ENCODE data around the gene TMEM106C. TPM values are rescaled to one million over a fixed set of nuclear protein-coding genes. Genes with fewer than 3 reads are reported as not detected.

TMEM106C gene
- total RNA-seq, 2 donors from 2014 or later: 54.7 to 107 TPM

DNA sequence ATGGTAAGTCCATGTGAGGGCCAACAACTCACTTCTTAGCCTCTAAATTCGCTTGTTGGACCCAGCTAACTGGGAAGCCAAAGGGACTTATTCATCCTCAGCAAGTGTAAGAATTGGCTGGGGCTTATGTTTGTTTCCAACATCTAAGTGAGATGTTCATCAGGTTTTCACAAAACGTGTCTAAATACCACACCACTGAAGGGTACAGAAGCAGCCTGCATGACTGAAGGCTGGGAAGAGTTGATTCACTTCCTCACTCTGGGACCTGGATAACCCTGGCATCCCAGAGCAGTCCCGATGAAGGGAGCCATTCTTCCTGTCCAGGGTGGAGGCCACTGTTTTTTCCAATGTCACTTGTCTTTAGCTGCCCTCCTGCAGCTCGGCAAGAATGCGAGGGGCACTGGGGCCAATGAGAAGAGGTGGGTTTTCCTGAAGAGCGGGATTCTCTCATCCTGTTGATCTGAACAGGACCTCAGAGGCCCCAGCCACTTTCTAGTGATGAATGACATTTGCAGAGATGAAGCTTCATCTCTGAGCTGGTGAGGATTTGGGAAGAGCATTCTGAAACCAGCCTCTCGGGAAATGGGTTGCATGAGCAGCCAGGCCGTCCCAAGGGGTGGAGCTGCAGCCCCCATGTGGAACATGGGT lies 53.1 kb downstream of the TMEM106C start:
- Histone ChIP-seq H3K36me3 (no peaks in the 10 kb centered on the region), H3K27ac (no peak overlapping the region), H3K4me3 (no peak overlapping the region), H3K27me3 (no peaks in the 10 kb centered on the region), H3K9me3 (no peaks in the 10 kb centered on the region), H3K4me1 (no peaks in the 10 kb centered on the region)
- TF ChIP-seq, protein P1, sequence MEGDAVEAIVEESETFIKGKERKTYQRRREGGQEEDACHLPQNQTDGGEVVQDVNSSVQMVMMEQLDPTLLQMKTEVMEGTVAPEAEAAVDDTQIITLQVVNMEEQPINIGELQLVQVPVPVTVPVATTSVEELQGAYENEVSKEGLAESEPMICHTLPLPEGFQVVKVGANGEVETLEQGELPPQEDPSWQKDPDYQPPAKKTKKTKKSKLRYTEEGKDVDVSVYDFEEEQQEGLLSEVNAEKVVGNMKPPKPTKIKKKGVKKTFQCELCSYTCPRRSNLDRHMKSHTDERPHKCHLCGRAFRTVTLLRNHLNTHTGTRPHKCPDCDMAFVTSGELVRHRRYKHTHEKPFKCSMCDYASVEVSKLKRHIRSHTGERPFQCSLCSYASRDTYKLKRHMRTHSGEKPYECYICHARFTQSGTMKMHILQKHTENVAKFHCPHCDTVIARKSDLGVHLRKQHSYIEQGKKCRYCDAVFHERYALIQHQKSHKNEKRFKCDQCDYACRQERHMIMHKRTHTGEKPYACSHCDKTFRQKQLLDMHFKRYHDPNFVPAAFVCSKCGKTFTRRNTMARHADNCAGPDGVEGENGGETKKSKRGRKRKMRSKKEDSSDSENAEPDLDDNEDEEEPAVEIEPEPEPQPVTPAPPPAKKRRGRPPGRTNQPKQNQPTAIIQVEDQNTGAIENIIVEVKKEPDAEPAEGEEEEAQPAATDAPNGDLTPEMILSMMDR (IDR thresholded peaks at IDR 0.05): no peak
- no peak for DNase-seq (ENCODE audit: low spot score)

- TF ChIP-seq, protein P1 (IDR thresholded peaks at IDR 0.05): no peak
- DNase-seq (ENCODE audit: low spot score): no peak
- Histone ChIP-seq H3K4me1 (peaks cover 0 to 1% of the 10 kb centered on the region in 2 donors), H3K9me3 (no peaks in the 10 kb centered on the region), H3K4me3 (no peak overlapping the region), H3K27ac (no peak overlapping the region), H3K36me3 (no peaks in the 10 kb centered on the region), H3K27me3 (no peaks in the 10 kb centered on the region)
These were observed 54.1 kb downstream of the TMEM106C start for GRCh38 chr12:48017496-48017895.

DNA sequence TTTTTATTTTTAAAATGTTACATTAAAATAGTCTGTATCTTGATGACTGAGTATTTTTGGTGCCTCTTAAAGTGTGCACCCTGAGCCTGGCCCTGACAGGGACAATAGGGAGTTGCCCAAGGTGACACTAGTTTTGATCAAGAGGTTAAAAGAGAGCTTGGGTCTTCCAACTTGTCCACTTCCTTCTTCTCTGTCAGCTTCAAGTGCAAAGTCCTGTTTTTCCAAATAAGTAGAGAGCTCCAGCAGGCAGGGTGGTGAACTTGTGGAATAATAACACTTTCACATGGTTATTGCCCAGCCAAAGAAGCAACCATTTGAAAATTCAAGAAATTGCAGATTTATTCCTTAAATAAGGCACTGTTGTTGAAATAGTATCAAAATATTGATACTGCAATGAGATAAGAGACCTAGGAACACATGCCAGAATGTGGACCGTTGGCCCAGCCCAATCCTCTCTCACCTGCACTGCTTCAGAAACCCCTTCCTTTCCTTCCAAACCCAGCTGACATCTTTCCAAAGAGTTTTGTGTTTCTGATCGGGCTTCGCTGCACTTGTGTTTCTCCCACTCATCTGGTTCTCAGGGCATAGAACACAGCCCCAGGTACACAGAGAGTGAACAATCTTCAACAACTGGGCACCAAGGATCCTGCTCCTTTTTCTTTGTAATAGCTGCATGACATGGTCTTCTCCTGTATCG lies 54.7 kb downstream of the TMEM106C start:
- no peaks in the 10 kb centered on the region for H3K9me3 ChIP-seq
- H3K4me1 ChIP-seq: peaks cover 0 to 7% of the 10 kb centered on the region in 2 donors
- TF ChIP-seq, protein P1 (IDR thresholded peaks at IDR 0.05): no peak
- no peak overlapping the region for H3K27ac ChIP-seq
- no peak overlapping the region for H3K4me3 ChIP-seq
- no peaks in the 10 kb centered on the region for H3K27me3 ChIP-seq
- DNase-seq (ENCODE audit: low spot score): no peak
- H3K36me3 ChIP-seq: no peaks in the 10 kb centered on the region

Other genes with a start within 250 kb of the TMEM106C start
- gene ENDOU, start 238.1 kb upstream of the TMEM106C start, total RNA-seq: 1 to 10 TPM in 1 of 2 donors, under 1 TPM in 1; 0.55 to 2.1 TPM
- gene RAPGEF3, start 204.7 kb upstream of the TMEM106C start, total RNA-seq: 10 to 100 TPM; 19.8 to 26.8 TPM
- gene SLC48A1, start 190.4 kb upstream of the TMEM106C start, total RNA-seq: 10 to 100 TPM; 48.9 to 52.0 TPM
- gene HDAC7, start 143.7 kb upstream of the TMEM106C start, total RNA-seq: 10 to 100 TPM; 33.4 to 60.2 TPM
- 1 to 10 TPM in 1 of 2 donors, under 1 TPM in 1; 0.59 to 2.2 TPM for gene VDR, start 58.6 kb upstream of the TMEM106C start, total RNA-seq
- gene COL2A1, start 40.9 kb downstream of the TMEM106C start, total RNA-seq: not detected
- gene SENP1, start 142.5 kb downstream of the TMEM106C start, total RNA-seq: 10 to 100 TPM; 11.6 to 13.9 TPM
- 100 to 1,000 TPM; 111 to 193 TPM for gene PFKM, start 155.8 kb downstream of the TMEM106C start, total RNA-seq
- gene ASB8, start 193.9 kb downstream of the TMEM106C start, total RNA-seq: 10 to 100 TPM; 35.7 to 68.6 TPM
- gene CCDC184, start 220.0 kb downstream of the TMEM106C start, total RNA-seq: 1 to 10 TPM in 1 of 2 donors, under 1 TPM in 1; 0.37 to 1.4 TPM
- not detected for gene OR10AD1, start 239.7 kb downstream of the TMEM106C start, total RNA-seq